Tongue (tissue), 2 donors: ENCODE measurements around the gene GAST. TPM values are rescaled to one million over a fixed set of nuclear protein-coding genes. Genes with fewer than 3 reads are reported as not detected.
"Not testable (repeated sequence)": the region's sequence is repeated elsewhere in the genome, so short reads cannot be mapped to it uniquely, and the experiment has no call there.

ENCODE experiments used
- DNase-seq: peaks from one replicate; pipeline ENCODE4 v3.0.0-alpha.2; 2015
- total RNA-seq: library from RNA; depleted of rRNA; stranded (reverse); fragments of >200 nt; gene quantifications from one replicate; pipeline ENCODE4 v1.2.3, GENCODE V29; 2014

Gene GAST
- total RNA-seq, 1 donor from 2014 or later = not detected

DNA sequence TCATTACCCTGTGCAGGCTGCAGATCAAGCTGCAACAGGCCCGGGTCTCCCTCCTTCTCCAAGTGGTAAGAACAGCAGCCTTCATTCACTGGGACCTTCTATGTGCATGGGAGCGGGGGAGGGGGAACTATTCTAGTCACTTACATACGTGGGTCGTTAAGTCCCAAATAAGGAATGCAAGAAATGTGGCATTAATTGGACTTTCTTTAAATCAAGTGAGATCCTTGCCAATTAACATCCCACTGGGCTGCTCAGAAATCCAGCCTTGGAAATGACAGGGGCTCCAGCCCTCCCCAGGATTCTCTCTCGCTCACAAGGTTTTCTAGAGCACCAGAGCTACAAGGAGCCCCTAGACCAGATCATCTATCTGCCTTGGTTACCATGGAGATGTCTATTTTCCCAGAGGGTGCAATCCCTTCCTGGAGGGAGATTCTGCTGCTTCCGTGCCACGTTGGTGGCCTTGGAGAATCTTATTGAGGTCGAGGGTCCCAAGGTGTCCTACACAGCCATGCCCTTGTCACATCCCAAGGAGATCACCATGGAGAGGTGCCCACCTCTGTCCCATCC is 28.6 kb upstream of the GAST start:
- no peak for DNase-seq

- DNase-seq = no peak
Observed at GRCh38 chr17:41684035-41684434, 28.1 kb upstream of the GAST start.

DNA sequence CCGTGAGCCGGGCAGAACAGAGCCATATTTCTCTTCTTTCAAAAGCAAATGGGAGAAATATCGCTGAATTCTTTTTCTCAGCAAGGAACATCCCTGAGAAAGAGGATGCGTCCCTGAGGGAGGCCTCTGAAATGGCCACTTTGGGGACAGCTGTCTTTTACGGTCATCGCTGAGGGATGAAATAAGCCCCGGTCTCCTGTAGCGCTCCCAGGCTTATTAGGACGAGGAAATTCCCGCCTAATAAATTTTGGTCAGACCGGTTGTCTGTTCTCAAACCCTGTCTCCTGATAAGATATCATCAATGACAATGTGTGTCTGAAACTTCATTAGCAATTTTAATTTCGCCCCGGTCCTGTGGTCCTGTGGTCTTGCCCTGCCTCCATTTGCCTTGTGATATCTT is 26.4 kb upstream of the GAST start:
- not testable (repeated sequence) for DNase-seq

DNA sequence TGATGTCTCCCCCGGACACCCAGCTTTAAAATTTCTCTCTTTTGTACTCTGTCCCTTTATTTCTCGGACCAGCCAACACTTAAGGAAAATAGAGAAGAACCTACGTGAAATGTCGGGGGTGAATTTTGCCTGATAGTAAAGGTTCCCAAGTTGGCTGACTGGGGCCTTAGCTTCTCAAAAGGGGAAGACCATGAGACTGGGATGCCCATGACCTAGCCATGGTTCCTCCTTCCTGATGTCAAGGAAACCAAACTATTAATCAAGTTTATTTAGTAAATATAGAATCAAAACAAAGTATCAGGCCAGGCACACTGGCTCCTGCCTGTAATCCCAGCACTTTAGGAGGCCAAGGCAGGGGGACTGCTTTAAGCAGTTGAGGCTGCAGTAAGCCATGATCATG is 25.9 kb upstream of the GAST start:
- no peak for DNase-seq

DNA sequence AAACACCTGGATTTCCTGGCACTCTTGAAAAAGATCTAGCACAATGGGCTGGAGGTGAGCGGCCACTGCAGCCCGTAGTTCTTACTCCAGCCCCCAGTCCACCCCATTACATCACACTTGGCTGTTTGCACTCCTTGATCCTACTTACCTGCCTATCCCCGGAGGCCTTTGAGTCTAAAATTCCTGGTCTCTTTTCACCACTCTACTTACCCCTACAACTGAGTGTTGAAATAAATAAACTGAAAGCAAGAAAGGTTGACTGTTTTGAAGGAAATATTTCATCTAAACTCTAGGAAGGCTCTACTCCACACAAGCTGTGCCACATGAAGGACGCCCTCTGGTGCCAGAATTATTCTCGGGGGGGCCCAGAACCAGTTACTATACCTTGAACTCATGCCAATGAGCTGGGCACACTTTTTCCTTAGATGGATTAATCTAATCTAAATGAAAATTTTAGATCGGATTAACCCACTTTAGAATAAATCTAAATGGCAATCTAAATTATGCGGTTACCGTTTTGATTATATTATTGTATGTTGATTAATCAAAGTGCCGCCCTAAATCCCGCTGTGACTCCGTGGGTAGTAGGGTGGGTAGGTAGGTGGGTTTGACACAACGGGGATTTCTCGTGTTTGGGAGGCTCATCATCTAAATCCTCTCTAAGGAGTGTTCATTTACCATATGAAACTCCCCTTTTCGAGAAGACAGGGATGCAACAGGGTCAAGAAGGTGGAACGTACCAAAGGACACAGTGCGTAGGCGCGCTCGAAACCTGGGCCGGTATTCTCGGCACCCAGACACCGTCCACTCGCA is 24.1 kb upstream of the GAST start:
- peak; percentile 66 for DNase-seq

- peak; percentile 100 for DNase-seq
Observed at GRCh38 chr17:41688641-41689496, 23.3 kb upstream of the GAST start, which contains the start of gene EIF1. TSS of gene EIF1 (plus strand) at chr17:41688885. CDS start at chr17:41689039, 154 bp downstream.

- peak; percentile 76 for DNase-seq
Observed at GRCh38 chr17:41689497-41690299, 22.4 kb upstream of the GAST start.

DNA sequence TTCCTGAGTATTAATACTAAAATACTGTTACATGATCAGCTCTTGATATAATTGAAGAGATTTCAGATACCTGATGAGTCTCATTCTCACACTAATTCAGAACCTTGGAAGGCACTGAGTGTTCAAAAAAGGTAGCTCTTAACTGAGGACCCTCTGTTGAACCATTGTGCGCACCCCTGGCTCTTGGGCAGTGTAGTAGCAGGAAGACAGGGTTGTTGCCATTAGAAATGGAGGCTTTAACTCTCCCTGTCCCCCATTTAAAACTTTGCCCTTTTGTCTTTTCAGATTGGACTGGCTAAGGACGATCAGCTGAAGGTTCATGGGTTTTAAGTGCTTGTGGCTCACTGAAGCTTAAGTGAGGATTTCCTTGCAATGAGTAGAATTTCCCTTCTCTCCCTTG is 21.6 kb upstream of the GAST start:
- DNase-seq = no peak

GRCh38 chr17:41691031-41691777 is 20.9 kb upstream of the GAST start:
- DNase-seq = no peak

- DNase-seq = no peak
Observed at GRCh38 chr17:41692722-41693521, 19.2 kb upstream of the GAST start.

GRCh38 chr17:41695134-41695661 is 16.9 kb upstream of the GAST start:
- DNase-seq = no peak

- peak; percentile 93 for DNase-seq
Observed at GRCh38 chr17:41695954-41696757, 16.0 kb upstream of the GAST start.

GRCh38 chr17:41697122-41697962 is 14.8 kb upstream of the GAST start:
- peak; percentile 66 for DNase-seq

- DNase-seq = not testable (repeated sequence)
Observed at GRCh38 chr17:41700843-41701242, 11.3 kb upstream of the GAST start.

DNA sequence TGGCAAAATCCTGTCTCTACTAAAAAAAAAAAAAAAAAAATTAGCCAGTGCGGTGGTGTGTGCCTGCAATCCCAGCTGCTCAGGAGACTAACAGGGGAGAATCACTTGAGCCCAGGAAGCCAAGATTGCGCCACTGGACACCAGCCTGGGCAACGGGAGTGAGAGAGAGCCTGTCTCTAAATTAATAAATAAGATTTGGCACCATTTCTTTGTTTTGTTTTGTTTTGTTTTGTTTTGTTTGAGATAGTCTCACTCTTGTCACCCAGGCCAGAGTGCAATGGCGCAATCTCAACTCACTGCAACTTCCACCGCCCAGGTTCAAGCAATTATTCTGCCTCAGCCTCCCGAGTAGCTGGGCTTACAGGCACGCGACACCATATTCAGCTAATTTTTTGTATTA is 9.4 kb upstream of the GAST start:
- DNase-seq = no peak

DNA sequence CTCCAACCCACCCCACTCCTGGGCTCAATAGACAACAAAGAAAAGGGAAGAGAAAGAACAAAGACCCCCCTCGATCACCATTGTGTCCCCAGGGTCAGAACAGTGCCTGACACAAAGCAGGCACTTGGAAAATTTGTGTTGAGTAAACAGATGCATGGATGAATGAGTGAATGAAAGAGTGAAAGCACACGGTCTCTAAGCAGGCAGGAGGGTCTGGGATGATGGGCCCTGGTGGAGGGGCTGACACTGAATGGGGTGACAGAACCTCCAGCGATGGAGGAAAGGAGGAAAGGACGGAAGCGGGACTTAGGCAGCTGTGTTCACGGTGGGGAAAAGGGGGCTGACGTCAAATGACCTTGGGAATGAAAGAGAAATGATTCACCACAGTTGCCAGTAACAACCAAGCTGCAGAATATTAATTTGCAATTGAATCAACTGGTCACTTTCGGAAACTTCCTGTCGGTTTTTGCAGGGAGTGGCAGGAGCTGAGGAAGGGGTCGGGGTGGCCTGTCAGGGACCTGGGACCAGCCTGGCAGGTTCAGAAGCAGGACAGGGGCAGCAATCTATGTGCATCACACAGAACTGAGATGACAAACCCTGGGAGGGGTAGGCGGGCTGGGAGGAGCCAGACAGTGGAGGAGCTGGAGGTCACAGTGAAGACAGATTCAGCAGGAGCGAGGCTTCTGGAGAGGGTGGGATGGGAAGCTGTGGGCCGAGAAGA is 6.7 kb upstream of the GAST start:
- no peak for DNase-seq

- no peak for DNase-seq
Observed at GRCh38 chr17:41707803-41708669, 4.1 kb upstream of the GAST start.
